Loucy (cell line): ENCODE measurements around the gene AGPAT3.

Source experiments
- CTCF ChIP-seq: fragments of 200-600 bp; sonication (generic); conservative IDR thresholded peaks from 2 replicates; pipeline ENCODE4 v1.5.1; 2014; ENCODE audit warnings: mild to moderate bottlenecking, antibody characterized with exemption, low read length
- EZH2phosphoT487 ChIP-seq: fragments of 200-600 bp; IDR thresholded peaks from 2 replicates; pipeline ENCODE4 v1.6.1; 2018; ENCODE audit warnings: antibody characterized with exemption, mild to moderate bottlenecking, moderate library complexity, borderline replicate concordance

GRCh38 chr21:43971201-43971991 is 106.4 kb downstream of the AGPAT3 start:
- TF ChIP-seq CTCF, result no peak
- no peak for TF ChIP-seq EZH2phosphoT487
